H1 (cell line): ENCODE data around the gene VPS26A. TPM values are rescaled to one million over a fixed set of nuclear protein-coding genes. Genes with fewer than 3 reads are reported as not detected.

Experiments
- CEBPB ChIP-seq: IDR thresholded peaks from 2 replicates; pipeline ENCODE4 v1.6.1; 2012; ENCODE audit warnings: low read depth, low read length
- CTBP2 ChIP-seq: IDR thresholded peaks from 2 replicates; pipeline ENCODE4 v1.7.0; 2011; ENCODE audit warnings: borderline replicate concordance, mild to moderate bottlenecking, moderate library complexity, mixed read lengths, low read length; ENCODE audit not compliant: insufficient read depth, insufficient read length
- EP300 ChIP-seq, 2 experiments: IDR thresholded peaks; 1 replicate in 1 of 2; 2 replicates in 1 of 2; pipeline ENCODE4 v1.6.1; 2011 to 2012; ENCODE audit warnings: low read depth in 2 of 2, low read length in 2 of 2, mild to moderate bottlenecking in 2 of 2, borderline replicate concordance in 1 of 2, inconsistent platforms in 1 of 2, moderate library complexity in 1 of 2
- EZH2 ChIP-seq: fragments of 200-600 bp; sonication (generic); IDR thresholded peaks from 2 replicates; pipeline ENCODE4 v1.7.1; 2012; ENCODE audit warnings: low read depth, mild to moderate bottlenecking, moderate library complexity, low read length, inconsistent platforms; ENCODE audit not compliant: severe bottlenecking
- KDM4A ChIP-seq: IDR thresholded peaks from one replicate; pipeline ENCODE4 v1.7.1; 2012; ENCODE audit warnings: low read depth, mild to moderate bottlenecking, moderate library complexity, low read length, inconsistent platforms; ENCODE audit not compliant: severe bottlenecking
- SAP30 ChIP-seq: fragments of 300-600 bp; sonication (generic); IDR thresholded peaks from 2 replicates; pipeline ENCODE4 v1.7.1; 2012; ENCODE audit warnings: low read length, moderate library complexity, mild to moderate bottlenecking, inconsistent platforms; ENCODE audit not compliant: insufficient read depth, insufficient replicate concordance
- polyA plus RNA-seq, 7 experiments: library from polyadenylated mRNA; depleted of rRNA in 3 of 7; stranded (reverse) in 5 of 7; unstranded in 2 of 7; fragments of >200 nt in 5 of 7; fragments of 200-250 nt in 2 of 7; gene quantifications; 1 replicate in 5 of 7; 2 replicates in 1 of 7; 4 replicates in 1 of 7; pipeline versions ENCODE4 v1.2.1 to v1.2.3, GENCODE V29; 2011 to 2013; ENCODE audit warnings: missing spikeins in 2 of 7, mixed read lengths in 2 of 7
- total RNA-seq: library from RNA; stranded (reverse); fragmentation: NEBNext Ultra II Directional; extraction: Animal tissue kit (Norgen Biotek cat#: 25700); gene quantifications from 2 replicates; pipeline ENCODE4 v1.2.1, GENCODE V29; 2021

Gene VPS26A
- total and polyA plus RNA-seq, 2 of the 8 experiments (the other 6 are each of a cell fraction or from before 2014, with no cell fraction given): 10.7 to 44.8 TPM

DNA sequence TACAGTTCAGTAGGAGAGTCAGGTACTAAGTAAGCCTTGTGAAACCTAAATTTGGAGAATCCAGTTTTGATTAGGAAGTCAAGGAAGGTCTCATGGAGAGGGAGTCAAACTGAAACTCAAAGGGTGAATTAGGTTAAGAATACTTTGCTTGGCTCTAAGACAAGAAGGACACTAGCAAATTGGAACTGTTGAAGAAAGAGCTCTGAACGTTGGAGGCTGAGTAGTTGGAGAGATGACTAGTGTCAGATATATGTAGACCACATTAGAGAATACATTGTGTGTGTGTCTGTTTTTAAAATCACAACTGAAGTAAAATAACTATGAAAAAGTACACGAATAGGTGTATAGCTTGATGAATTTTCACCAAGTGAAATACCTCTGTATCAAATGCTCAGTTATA is 6.3 kb downstream of the VPS26A start (continued):
- TF ChIP-seq SAP30 (no peak), CTBP2 (no peak), EZH2 (no peak), EP300 (IDR thresholded peaks at IDR 0.05; ENCODE audit: borderline replicate concordance in 1 of 2, low read depth in 2 of 2, low read length in 2 of 2) (no peak), CEBPB (no peak), KDM4A (no peak)
- TF ChIP-seq, all 59 proteins: peak for 0
